GM12865 (cell line): ENCODE results near the gene ZNF486.
"Not testable (repeated sequence)": the region's sequence is repeated elsewhere in the genome, so short reads cannot be mapped to it uniquely, and the experiment has no call there.

Experiments
- DNase-seq: peaks from one replicate; pipeline ENCODE4 v3.0.0; 2010; ENCODE audit warnings: low read depth
- H3K4me3 ChIP-seq: 2 replicates; pipeline ENCODE4 v1.5.1; 2011; ENCODE audit warnings: mild to moderate bottlenecking, low read depth, low read length, control low read depth
- TF ChIP-seq, protein P1 (sequence below): IDR thresholded peaks from 2 replicates; pipeline ENCODE4 v1.5.1; 2011; ENCODE audit warnings: low read length, control low read depth, low read depth, inconsistent platforms; ENCODE audit not compliant: insufficient read depth; ENCODE audit errors: missing control alignments

ZNF486 gene

GRCh38 chr19:20186174-20186573, 19.2 kb downstream of the ZNF486 start:
- TF ChIP-seq, protein P1, sequence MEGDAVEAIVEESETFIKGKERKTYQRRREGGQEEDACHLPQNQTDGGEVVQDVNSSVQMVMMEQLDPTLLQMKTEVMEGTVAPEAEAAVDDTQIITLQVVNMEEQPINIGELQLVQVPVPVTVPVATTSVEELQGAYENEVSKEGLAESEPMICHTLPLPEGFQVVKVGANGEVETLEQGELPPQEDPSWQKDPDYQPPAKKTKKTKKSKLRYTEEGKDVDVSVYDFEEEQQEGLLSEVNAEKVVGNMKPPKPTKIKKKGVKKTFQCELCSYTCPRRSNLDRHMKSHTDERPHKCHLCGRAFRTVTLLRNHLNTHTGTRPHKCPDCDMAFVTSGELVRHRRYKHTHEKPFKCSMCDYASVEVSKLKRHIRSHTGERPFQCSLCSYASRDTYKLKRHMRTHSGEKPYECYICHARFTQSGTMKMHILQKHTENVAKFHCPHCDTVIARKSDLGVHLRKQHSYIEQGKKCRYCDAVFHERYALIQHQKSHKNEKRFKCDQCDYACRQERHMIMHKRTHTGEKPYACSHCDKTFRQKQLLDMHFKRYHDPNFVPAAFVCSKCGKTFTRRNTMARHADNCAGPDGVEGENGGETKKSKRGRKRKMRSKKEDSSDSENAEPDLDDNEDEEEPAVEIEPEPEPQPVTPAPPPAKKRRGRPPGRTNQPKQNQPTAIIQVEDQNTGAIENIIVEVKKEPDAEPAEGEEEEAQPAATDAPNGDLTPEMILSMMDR = no peak
- DNase-seq = no peak

DNA sequence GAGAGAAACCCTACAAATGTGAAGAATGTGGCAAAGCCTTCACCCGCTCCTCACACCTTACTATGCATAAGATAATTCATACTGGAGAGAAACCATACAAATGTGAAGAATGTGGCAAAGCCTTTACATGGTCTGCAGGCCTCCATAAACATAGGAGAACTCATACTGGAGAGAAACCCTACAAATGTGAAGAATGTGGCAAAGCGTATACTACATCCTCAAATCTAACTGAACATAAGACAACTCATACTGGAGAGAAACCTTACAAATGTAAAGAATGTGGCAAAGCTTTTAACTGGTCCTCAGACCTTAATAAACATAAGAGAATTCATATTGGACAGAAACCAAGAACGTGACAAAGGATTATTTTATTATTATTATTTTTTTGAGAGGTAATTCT, 30.7 kb downstream of the ZNF486 start:
- H3K4me3 ChIP-seq = no peak overlapping the region
- TF ChIP-seq, protein P1 = no peak

More at GRCh38 chr19:20186174-20186573, 19.2 kb downstream of the ZNF486 start:
- H3K4me3 ChIP-seq = no peak overlapping the region

DNA sequence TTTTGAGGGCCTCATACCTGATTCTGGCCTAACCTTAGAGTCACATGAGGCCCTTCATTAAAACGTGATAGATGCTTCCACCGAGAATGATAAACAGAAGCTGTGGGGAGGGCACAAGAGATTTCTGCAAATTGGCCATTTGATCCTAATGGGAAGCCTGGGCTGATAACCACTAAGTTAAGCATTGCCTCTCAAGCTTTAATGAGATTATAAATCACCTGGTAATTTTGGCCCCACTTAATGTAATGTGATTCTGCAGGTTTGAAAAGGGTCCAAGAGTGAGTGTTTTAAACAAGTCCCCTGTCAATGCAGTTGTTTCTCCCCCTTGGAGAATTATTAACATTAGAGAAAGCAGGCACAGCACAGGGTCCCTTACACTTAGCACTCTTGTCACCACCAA, 42.0 kb downstream of the ZNF486 start:
- no peak for DNase-seq
- TF ChIP-seq, protein P1 = no peak
- H3K4me3 ChIP-seq = no peak overlapping the region

More for the DNA sequence above, 30.7 kb downstream of the ZNF486 start:
- no peak for DNase-seq

- H3K4me3 ChIP-seq, DNase-seq: not testable (repeated sequence)
Measured at GRCh38 chr19:20214366-20214765, 47.4 kb downstream of the ZNF486 start.

- DNase-seq, H3K4me3 ChIP-seq: not testable (repeated sequence)
Measured at GRCh38 chr19:20221605-20222004, 54.6 kb downstream of the ZNF486 start.

DNA sequence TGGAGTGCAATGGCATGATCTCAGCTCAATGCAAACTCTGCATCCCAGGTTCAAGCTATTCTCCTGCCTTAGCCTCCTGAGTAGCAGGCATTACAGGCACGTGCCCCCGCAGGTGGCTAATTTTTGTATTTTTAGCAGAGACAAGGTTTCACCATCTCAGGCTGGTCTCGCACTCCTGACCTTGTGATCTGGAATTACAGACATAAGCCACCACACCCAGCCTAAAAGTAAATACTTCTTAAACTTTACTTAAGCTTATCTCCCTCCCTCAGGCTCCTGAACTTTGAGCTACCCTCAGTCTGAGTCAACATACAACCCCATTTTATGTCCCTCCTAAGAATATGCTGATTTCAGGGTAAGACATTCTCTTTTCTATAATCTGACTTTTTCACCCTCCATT, 66.1 kb downstream of the ZNF486 start:
- no peak for DNase-seq
- TF ChIP-seq, protein P1 = no peak
- no peak overlapping the region for H3K4me3 ChIP-seq

GRCh38 chr19:20235156-20235555, 68.1 kb downstream of the ZNF486 start:
- TF ChIP-seq, protein P1 = no peak
- no peak overlapping the region for H3K4me3 ChIP-seq
- no peak for DNase-seq

- H3K4me3 ChIP-seq = peak overlapping the region; percentile 35
- TF ChIP-seq, protein P1 = no peak
- peak; percentile 71 for DNase-seq
Measured at GRCh38 chr19:20237773-20238623, 71.0 kb downstream of the ZNF486 start.
